EH (cell line): Measurements from ENCODE around the gene POLR3C.

Source experiments
- DNase-seq: peaks from one replicate; pipeline ENCODE4 v3.0.0-alpha.2; 2015; ENCODE audit warnings: low read depth

POLR3C gene

GRCh38 chr1:145871994-145872924 lies 48.3 kb downstream of the POLR3C start:
- DNase-seq: peak; percentile 61

- no peak for DNase-seq
These were observed 50.6 kb downstream of the POLR3C start for GRCh38 chr1:145874646-145875045.

GRCh38 chr1:145877923-145878486 lies 54.0 kb downstream of the POLR3C start:
- DNase-seq: peak; percentile 11

GRCh38 chr1:145878724-145879123 lies 54.7 kb downstream of the POLR3C start:
- peak; percentile 41 for DNase-seq

GRCh38 chr1:145879775-145880174 lies 55.8 kb downstream of the POLR3C start:
- DNase-seq: no peak

- DNase-seq: peak; percentile 60
These were observed 60.7 kb downstream of the POLR3C start for GRCh38 chr1:145884675-145885074.

- peak; percentile 74 for DNase-seq
These were observed 61.8 kb downstream of the POLR3C start, which contains the start of gene ANKRD35 for GRCh38 chr1:145885738-145886287. Gene ANKRD35, minus strand, starts transcription at chr1:145885866. Its CDS starts 108 bp downstream, at chr1:145885758.

GRCh38 chr1:145886390-145886789 lies 62.4 kb downstream of the POLR3C start:
- no peak for DNase-seq

GRCh38 chr1:145886816-145887215 lies 62.8 kb downstream of the POLR3C start:
- DNase-seq: no peak

- no peak for DNase-seq
These were observed 63.6 kb downstream of the POLR3C start for GRCh38 chr1:145887631-145888030.

- DNase-seq: no peak
These were observed 65.7 kb downstream of the POLR3C start for GRCh38 chr1:145889722-145890121.

GRCh38 chr1:145891143-145891542 lies 67.1 kb downstream of the POLR3C start:
- peak; percentile 44 for DNase-seq

- DNase-seq: peak; percentile 99
These were observed 67.8 kb downstream of the POLR3C start for GRCh38 chr1:145891587-145892485.

- peak; percentile 64 for DNase-seq
These were observed 68.6 kb downstream of the POLR3C start for GRCh38 chr1:145892486-145893087.

- no peak for DNase-seq
These were observed 69.5 kb downstream of the POLR3C start for GRCh38 chr1:145893306-145894055.
